ENCODE measurements around the gene C11orf21. TPM values are rescaled to one million over a fixed set of nuclear protein-coding genes. Genes with fewer than 3 reads are reported as not detected.

Gene C11orf21
- under 1 TPM; 0.12 to 0.97 (median 0.34) TPM for total RNA-seq
- 1 to 10 TPM in 1 of 3 donors, under 1 TPM in 2; 0.04 to 2.1 (median 0.64) TPM for polyA plus RNA-seq
- long read RNA-seq, donor 1 = 0 reads
- long read RNA-seq, donor 2 = 0 reads
- long read RNA-seq, donor 3 = 0 reads
- long read RNA-seq, donor 4 = 0 reads
- long read RNA-seq, donor 5 = 0 reads
- long read RNA-seq, donor 6 = 0 reads
- long read RNA-seq, donor 7 = 0 reads
- long read RNA-seq, donor 8 = 0 reads
- long read RNA-seq, donor 9 = 0 reads
- long read RNA-seq, donor 10 = 0 reads

- Histone ChIP-seq H3K9me3 (replicated peaks in 1 of 3) (no peaks in the 10 kb centered on the region), H3K4me1 (replicated peaks in 1 of 2) (peaks cover 0 to 22% of the 10 kb centered on the region in 2 donors), H3K36me3 (replicated peaks in 1 of 2) (no peaks in the 10 kb centered on the region), H3K27me3 (peaks cover 4% of the 10 kb centered on the region), H3K27ac (peak within 1 kb of the TSS in 1 of 5 donors; percentile 34), H3K4me3 (no peak within 1 kb of the TSS)
- no peak for TF ChIP-seq POLR2A (IDR thresholded peaks at IDR 0.05)
- intact Hi-C loops (cut with DNase I) = loop anchor here (5.0 to 10.0 kb wide), 2 partner anchors 104 to 223 kb away; no protein-coding TSS in a partner anchor
- peak in 4 of 7 donors; percentile 23 to 62 (median 34) for DNase-seq
- WGBS, 4 donors = 54 to 66% (median 57%) methylated on average over 8 to 16 of the region's 16 CpGs
Observed at GRCh38 chr11:2301631-2302305, at the start of gene C11orf21, which contains the start of gene TSPAN32. Gene C11orf21, minus strand, starts transcription at chr11:2301918. Its CDS starts 110 bp downstream, at chr11:2301808. Gene TSPAN32, plus strand, starts transcription at chr11:2302013. Its CDS starts 137 bp downstream, at chr11:2302150.

GRCh38 chr11:2348986-2349385 lies 47.3 kb upstream of the C11orf21 start:
- TF ChIP-seq POLR2A (IDR thresholded peaks at IDR 0.05) (no peak), CTCF (IDR thresholded peaks at IDR 0.05) (no peak)
- H3K27me3 ChIP-seq = no peaks in the 10 kb centered on the region
- no peaks in the 10 kb centered on the region for H3K4me1 ChIP-seq (replicated peaks in 1 of 2)
- H3K4me3 ChIP-seq = no peak overlapping the region
- intact Hi-C loops (cut with DNase I) = no loop called here
- 86 to 100% (median 98%) methylated on average over 1 of the region's 1 CpG for WGBS, 4 donors
- DNase-seq = peak in 1 of 7 donors; percentile 4
- H3K36me3 ChIP-seq (replicated peaks in 1 of 2) = no peaks in the 10 kb centered on the region
- no peaks in the 10 kb centered on the region for H3K9me3 ChIP-seq (replicated peaks in 1 of 3)
- no peak overlapping the region for H3K27ac ChIP-seq

- H3K27ac ChIP-seq = no peak overlapping the region
- H3K36me3 ChIP-seq (replicated peaks in 1 of 2) = no peaks in the 10 kb centered on the region
- TF ChIP-seq POLR2A (IDR thresholded peaks at IDR 0.05) (no peak), CTCF (IDR thresholded peaks at IDR 0.05) (no peak)
- no peak for DNase-seq
- H3K27me3 ChIP-seq = no peaks in the 10 kb centered on the region
- no peaks in the 10 kb centered on the region for H3K4me1 ChIP-seq (replicated peaks in 1 of 2)
- H3K4me3 ChIP-seq = no peak overlapping the region
- no peaks in the 10 kb centered on the region for H3K9me3 ChIP-seq (replicated peaks in 1 of 3)
- 75 to 84% (median 77%) methylated on average over 9 of the region's 9 CpGs for WGBS, 4 donors
- intact Hi-C loops (cut with DNase I) = no loop called here
Observed at GRCh38 chr11:2347308-2347830, 45.7 kb upstream of the C11orf21 start.

- DNase-seq = peak in 1 of 7 donors; percentile 7
Observed at GRCh38 chr11:2346586-2347307, 45.0 kb upstream of the C11orf21 start.

More at GRCh38 chr11:2346586-2347307, 45.0 kb upstream of the C11orf21 start:
- Histone ChIP-seq H3K27me3 (no peaks in the 10 kb centered on the region), H3K27ac (no peak overlapping the region), H3K4me1 (replicated peaks in 1 of 2) (no peaks in the 10 kb centered on the region), H3K4me3 (no peak overlapping the region), H3K36me3 (replicated peaks in 1 of 2) (no peaks in the 10 kb centered on the region), H3K9me3 (replicated peaks in 1 of 3) (no peaks in the 10 kb centered on the region)
- intact Hi-C loops (cut with DNase I) = no loop called here
- TF ChIP-seq POLR2A (IDR thresholded peaks at IDR 0.05) (no peak), CTCF (IDR thresholded peaks at IDR 0.05) (no peak)
- WGBS, 4 donors = 72 to 83% (median 80%) methylated on average over 7 to 10 of the region's 10 CpGs

All from adrenal gland (tissue), 19 donors.